Gastrocnemius medialis (tissue), 4 donors: ENCODE measurements around the gene MRPL43. TPM values are rescaled to one million over a fixed set of nuclear protein-coding genes. Genes with fewer than 3 reads are reported as not detected.
"Not testable (repeated sequence)": the region's sequence is repeated elsewhere in the genome, so short reads cannot be mapped to it uniquely, and the experiment has no call there.

ENCODE experiments used
- ATAC-seq, 2 donors: fragments of 150-250 bp; one replicate each; pipeline ENCODE4 v1.9.1; 2016
- DNase-seq, 2 donors: peaks; one replicate each; pipeline ENCODE4 v3.0.0-alpha.2; 2019
- H3K27ac ChIP-seq, 4 donors: fragments of 200-600 bp; sonication (generic); 1 replicate in 1 of 4; 2 replicates in 3 of 4; pipeline ENCODE4 v1.5.1; 2016 to 2018; ENCODE audit warnings: mild to moderate bottlenecking in 2 of 4, moderate library complexity in 1 of 4
- H3K27me3 ChIP-seq, 3 donors: fragments of 200-600 bp; sonication (generic) in 2 of 3; 1 replicate in 1 of 3; 2 replicates in 2 of 3; pipeline versions ENCODE4 v1.5.1 to v1.6.0; 2016 to 2019; ENCODE audit warnings: mild to moderate bottlenecking in 1 of 3, moderate library complexity in 1 of 3
- H3K36me3 ChIP-seq, 2 donors: fragments of 200-600 bp; sonication (generic) in 1 of 2; one replicate each; pipeline ENCODE4 v1.5.1; 2017 to 2018
- H3K4me1 ChIP-seq, 2 donors: fragments of 200-600 bp; sonication (generic) in 1 of 2; one replicate each; pipeline ENCODE4 v1.5.1; 2016 to 2017; ENCODE audit warnings: mild to moderate bottlenecking in 2 of 2
- H3K4me3 ChIP-seq, 4 donors: fragments of 200-600 bp; sonication (generic) in 3 of 4; 1 replicate in 1 of 4; 2 replicates in 3 of 4; pipeline ENCODE4 v1.5.1; 2016 to 2019; ENCODE audit warnings: mild to moderate bottlenecking in 2 of 4
- H3K9me3 ChIP-seq, 3 donors: fragments of 200-600 bp; sonication (generic) in 2 of 3; 1 replicate in 1 of 3; 2 replicates in 2 of 3; pipeline ENCODE4 v1.5.1; 2016 to 2019
- POLR2A ChIP-seq, 2 donors: fragments of 450-650 bp; IDR thresholded peaks; one replicate each; pipeline ENCODE4 v1.6.1; 2017; ENCODE audit warnings: antibody characterized with exemption in 2 of 2, mild to moderate bottlenecking in 2 of 2, moderate library complexity in 2 of 2
- in situ Hi-C, 4 donors: fragments of 200-750 bp; cut with MboI; loops; one replicate each; pipeline versions ENCODE4 v1.15.0 to v1.8.0; 2017; ENCODE audit warnings: low sequenced_read_pairs in 4 of 4
- intact Hi-C: fragments of 100-400 bp; cut with DNase I; formaldehyde crosslinking; loops from one replicate; pipeline ENCODE4 v1.15.1; 2023; ENCODE audit warnings: low total_unique reads
- total RNA-seq, 4 donors: library from RNA; depleted of rRNA; stranded (reverse); fragments of >200 nt; gene quantifications; one replicate each; pipeline versions ENCODE4 v1.1.0 to v1.2.3, GENCODE V29; 2016
- TF ChIP-seq, protein P1 (sequence below), 5 experiments: fragments of 450-650 bp in 3 of 5; fragments of 200-600 bp in 2 of 5; sonication (generic) in 2 of 5; IDR thresholded peaks in 4 of 5; conservative IDR thresholded peaks in 1 of 5; 1 replicate in 4 of 5; 2 replicates in 1 of 5; pipeline ENCODE4 v1.5.1; 2016 to 2019; ENCODE audit warnings: antibody characterized with exemption in 5 of 5, mild to moderate bottlenecking in 3 of 5, moderate library complexity in 3 of 5

MRPL43 gene
- total RNA-seq, 4 donors from 2014 or later = 83.3 to 129 (median 92.5) TPM

DNA sequence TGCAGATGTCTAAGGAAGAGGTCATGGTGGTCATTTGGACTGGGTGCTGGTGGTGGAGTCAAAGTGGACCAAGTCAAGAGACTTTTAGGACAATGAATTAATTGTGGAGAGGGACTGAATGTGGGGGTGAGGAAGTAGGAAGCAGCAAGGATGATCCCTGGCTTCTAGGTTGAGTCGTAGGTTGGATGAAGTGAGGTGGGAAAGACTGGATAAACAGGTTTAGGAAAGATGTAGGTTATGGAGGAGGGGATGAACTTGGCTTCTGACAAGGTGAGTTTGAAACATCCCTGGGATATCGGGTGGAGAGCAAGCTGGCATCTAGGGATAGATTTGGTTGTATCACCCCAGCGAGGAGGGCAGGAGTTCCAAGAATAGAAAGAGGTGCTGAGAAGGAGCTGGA is 10.4 kb downstream of the MRPL43 start:
- Histone ChIP-seq H3K4me3 (no peak overlapping the region), H3K36me3 (peaks cover 0 to 22% of the 10 kb centered on the region in 2 donors), H3K27ac (no peak overlapping the region), H3K9me3 (no peaks in the 10 kb centered on the region), H3K4me1 (no peaks in the 10 kb centered on the region), H3K27me3 (no peaks in the 10 kb centered on the region)
- intact Hi-C loops (no loop called here), in situ Hi-C loops (no loop called here)
- no peak for TF ChIP-seq POLR2A (IDR thresholded peaks at IDR 0.05)
- TF ChIP-seq, protein P1, sequence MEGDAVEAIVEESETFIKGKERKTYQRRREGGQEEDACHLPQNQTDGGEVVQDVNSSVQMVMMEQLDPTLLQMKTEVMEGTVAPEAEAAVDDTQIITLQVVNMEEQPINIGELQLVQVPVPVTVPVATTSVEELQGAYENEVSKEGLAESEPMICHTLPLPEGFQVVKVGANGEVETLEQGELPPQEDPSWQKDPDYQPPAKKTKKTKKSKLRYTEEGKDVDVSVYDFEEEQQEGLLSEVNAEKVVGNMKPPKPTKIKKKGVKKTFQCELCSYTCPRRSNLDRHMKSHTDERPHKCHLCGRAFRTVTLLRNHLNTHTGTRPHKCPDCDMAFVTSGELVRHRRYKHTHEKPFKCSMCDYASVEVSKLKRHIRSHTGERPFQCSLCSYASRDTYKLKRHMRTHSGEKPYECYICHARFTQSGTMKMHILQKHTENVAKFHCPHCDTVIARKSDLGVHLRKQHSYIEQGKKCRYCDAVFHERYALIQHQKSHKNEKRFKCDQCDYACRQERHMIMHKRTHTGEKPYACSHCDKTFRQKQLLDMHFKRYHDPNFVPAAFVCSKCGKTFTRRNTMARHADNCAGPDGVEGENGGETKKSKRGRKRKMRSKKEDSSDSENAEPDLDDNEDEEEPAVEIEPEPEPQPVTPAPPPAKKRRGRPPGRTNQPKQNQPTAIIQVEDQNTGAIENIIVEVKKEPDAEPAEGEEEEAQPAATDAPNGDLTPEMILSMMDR (IDR thresholded peaks at IDR 0.05 in 4 of 5, conservative IDR thresholded peaks at IDR 0.05 in 1 of 5) = no peak
- no peak for ATAC-seq
- DNase-seq = no peak

DNA sequence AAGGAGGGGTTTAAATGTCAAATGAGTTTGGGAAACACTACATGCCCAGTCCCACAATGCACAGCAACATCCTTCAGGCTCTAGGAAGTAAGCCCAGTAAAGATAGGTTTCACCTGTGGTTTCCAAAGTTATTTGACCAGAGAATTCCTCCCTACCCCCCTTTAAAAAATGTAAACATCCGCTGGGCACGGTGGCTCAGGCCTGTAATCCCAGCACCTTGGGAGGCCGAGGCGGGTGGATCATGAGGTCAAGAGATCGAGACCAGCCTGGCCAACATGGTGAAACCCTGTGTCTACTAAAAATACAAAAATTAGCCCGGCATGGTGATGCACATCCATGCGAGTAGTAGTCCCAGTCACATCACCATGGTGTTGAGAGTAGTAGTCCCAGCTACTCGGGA is 11.9 kb downstream of the MRPL43 start:
- H3K27ac ChIP-seq, intact Hi-C loops, H3K36me3 ChIP-seq: not testable (repeated sequence)

DNA sequence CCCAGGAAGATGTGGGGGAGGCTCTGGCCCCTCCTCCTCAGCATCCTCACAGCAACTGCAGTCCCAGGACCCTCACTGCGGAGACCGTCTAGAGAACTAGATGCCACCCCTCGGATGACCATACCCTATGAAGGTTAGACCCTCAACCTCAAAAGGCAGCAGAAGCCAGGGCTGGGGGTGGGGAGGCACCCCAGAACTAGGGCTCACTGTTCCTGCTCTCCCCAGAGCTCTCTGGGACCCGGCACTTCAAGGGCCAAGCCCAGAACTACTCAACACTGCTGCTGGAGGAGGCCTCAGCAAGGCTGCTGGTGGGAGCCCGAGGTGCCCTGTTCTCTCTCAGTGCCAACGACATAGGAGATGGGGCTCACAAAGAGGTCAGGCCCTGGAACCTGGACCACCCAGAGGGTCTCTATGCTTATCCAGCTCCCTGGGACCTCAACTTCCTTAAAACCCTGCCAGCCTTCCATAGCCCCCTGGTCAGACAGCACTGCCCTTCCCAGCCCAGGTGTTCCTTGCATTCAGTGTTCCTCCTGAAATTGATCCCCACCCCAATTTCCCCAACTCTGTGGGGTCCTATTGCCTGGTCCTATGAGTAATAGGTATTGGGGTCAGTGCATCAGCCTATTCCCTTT is 14.3 kb downstream of the MRPL43 start:
- ATAC-seq (no peak), DNase-seq (no peak)
- in situ Hi-C loops = no loop called here

More for the DNA sequence above, 11.9 kb downstream of the MRPL43 start:
- DNase-seq, H3K9me3 ChIP-seq, H3K4me3 ChIP-seq, H3K27me3 ChIP-seq, ATAC-seq, H3K4me1 ChIP-seq, in situ Hi-C loops: not testable (repeated sequence)

DNA sequence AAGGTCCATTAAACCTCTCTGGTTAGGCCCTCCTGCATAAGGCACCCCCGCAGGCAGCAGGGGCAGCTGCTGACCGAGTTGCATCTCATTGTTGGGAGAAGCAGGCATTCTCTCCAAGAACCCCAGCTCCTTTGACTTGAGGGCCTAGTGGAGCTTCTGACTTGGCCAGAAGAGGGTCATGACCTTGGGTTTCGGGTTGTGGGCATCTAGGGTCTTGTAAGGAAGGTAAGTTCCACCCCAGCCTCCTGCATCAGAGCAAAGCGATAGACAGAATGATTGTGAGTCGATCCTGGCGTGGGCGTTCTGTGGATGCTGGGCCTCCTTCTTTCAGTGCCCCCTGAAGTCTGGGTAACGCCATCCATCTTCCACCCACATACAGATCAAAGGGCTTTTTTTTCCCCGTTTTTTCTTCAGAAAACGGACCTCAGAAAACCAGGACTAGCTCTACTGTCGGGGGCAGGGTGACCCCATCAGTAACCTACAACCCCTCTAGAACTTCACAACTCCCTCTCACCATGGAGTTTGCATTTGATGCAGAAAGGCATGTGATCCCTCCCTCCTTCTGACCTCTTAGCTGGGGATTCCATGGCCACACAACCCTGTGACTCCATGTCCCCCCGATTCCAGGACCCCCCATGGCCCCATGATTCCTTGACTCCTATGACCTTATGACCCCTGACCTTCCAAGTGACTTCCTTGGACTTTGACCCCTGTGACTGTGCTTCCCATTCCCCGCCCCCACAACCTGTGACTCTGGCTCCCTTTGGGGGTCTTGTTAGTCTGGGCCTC is 15.0 kb downstream of the MRPL43 start:
- Histone ChIP-seq H3K27me3 (no peaks in the 10 kb centered on the region), H3K27ac (no peak overlapping the region), H3K4me3 (no peak overlapping the region), H3K4me1 (peaks cover 7 to 16% of the 10 kb centered on the region in 2 donors), H3K9me3 (no peaks in the 10 kb centered on the region), H3K36me3 (no peaks in the 10 kb centered on the region)
- intact Hi-C loops (no loop called here), in situ Hi-C loops (no loop called here)
- no peak for TF ChIP-seq POLR2A (IDR thresholded peaks at IDR 0.05)
- TF ChIP-seq, protein P1 (IDR thresholded peaks at IDR 0.05 in 4 of 5, conservative IDR thresholded peaks at IDR 0.05 in 1 of 5) = no peak
- no peak for ATAC-seq
- DNase-seq = no peak

More for the DNA sequence above, 14.3 kb downstream of the MRPL43 start:
- H3K27ac ChIP-seq = no peak overlapping the region
- peaks cover 7 to 16% of the 10 kb centered on the region in 2 donors for H3K4me1 ChIP-seq
- intact Hi-C loops = no loop called here
- no peaks in the 10 kb centered on the region for H3K27me3 ChIP-seq
- H3K9me3 ChIP-seq = no peaks in the 10 kb centered on the region
- TF ChIP-seq, protein P1 (IDR thresholded peaks at IDR 0.05 in 4 of 5, conservative IDR thresholded peaks at IDR 0.05 in 1 of 5) = no peak
- TF ChIP-seq POLR2A (IDR thresholded peaks at IDR 0.05) = no peak
- no peaks in the 10 kb centered on the region for H3K36me3 ChIP-seq
- no peak overlapping the region for H3K4me3 ChIP-seq
